Measurements from ENCODE around the gene PTPRG.

Gene PTPRG

GRCh38 chr3:61765157-61765876 lies 203.9 kb downstream of the PTPRG start:
- no peak overlapping the region for H3K4me3 ChIP-seq (ENCODE audit: low read depth, low read length)
- in situ Hi-C loops (cut with HindIII; ENCODE audit: low sequenced_read_pairs): no loop called here
- DNase-seq (ENCODE audit: low read depth): no peak
- no peak for TF ChIP-seq CTCF (IDR thresholded peaks at IDR 0.05; ENCODE audit: low read depth, low read length, missing control alignments)

GRCh38 chr3:61768284-61769037 lies 207.1 kb downstream of the PTPRG start:
- TF ChIP-seq CTCF (IDR thresholded peaks at IDR 0.05; ENCODE audit: low read depth, low read length, missing control alignments): no peak
- in situ Hi-C loops (cut with HindIII; ENCODE audit: low sequenced_read_pairs): no loop called here
- no peak for DNase-seq (ENCODE audit: low read depth)
- H3K4me3 ChIP-seq (ENCODE audit: low read depth, low read length): no peak overlapping the region

GRCh38 chr3:61769266-61769990 lies 208.1 kb downstream of the PTPRG start:
- H3K4me3 ChIP-seq (ENCODE audit: low read depth, low read length): no peak overlapping the region
- no peak for DNase-seq (ENCODE audit: low read depth)
- in situ Hi-C loops (cut with HindIII; ENCODE audit: low sequenced_read_pairs): no loop called here
- TF ChIP-seq CTCF (IDR thresholded peaks at IDR 0.05; ENCODE audit: low read depth, low read length, missing control alignments): no peak

GRCh38 chr3:61771976-61772375 lies 210.6 kb downstream of the PTPRG start:
- no peak overlapping the region for H3K4me3 ChIP-seq (ENCODE audit: low read depth, low read length)
- in situ Hi-C loops (cut with HindIII; ENCODE audit: low sequenced_read_pairs): loop anchor here (5.0 kb wide), 1 partner anchor 45 kb away; no protein-coding TSS in a partner anchor
- DNase-seq (ENCODE audit: low read depth): no peak
- no peak for TF ChIP-seq CTCF (IDR thresholded peaks at IDR 0.05; ENCODE audit: low read depth, low read length, missing control alignments)

- no peak for DNase-seq (ENCODE audit: low read depth)
- H3K4me3 ChIP-seq (ENCODE audit: low read depth, low read length): no peak overlapping the region
- TF ChIP-seq CTCF (IDR thresholded peaks at IDR 0.05; ENCODE audit: low read depth, low read length, missing control alignments): no peak
- in situ Hi-C loops (cut with HindIII; ENCODE audit: low sequenced_read_pairs): loop anchor here (5.0 kb wide), 1 partner anchor 45 kb away; no protein-coding TSS in a partner anchor
These were observed 211.1 kb downstream of the PTPRG start for GRCh38 chr3:61772456-61772855.

- H3K4me3 ChIP-seq (ENCODE audit: low read depth, low read length): no peak overlapping the region
- TF ChIP-seq CTCF (IDR thresholded peaks at IDR 0.05; ENCODE audit: low read depth, low read length, missing control alignments): no peak
- DNase-seq (ENCODE audit: low read depth): no peak
- in situ Hi-C loops (cut with HindIII; ENCODE audit: low sequenced_read_pairs): loop anchor here (5.0 kb wide), 1 partner anchor 47 kb away; no protein-coding TSS in a partner anchor
These were observed 213.0 kb downstream of the PTPRG start for GRCh38 chr3:61774279-61774890.

Measured in astrocyte of the cerebellum (primary cell).